ENCODE measurements around the gene PCLO. TPM values are rescaled to one million over a fixed set of nuclear protein-coding genes. Genes with fewer than 3 reads are reported as not detected.

Gene PCLO
- total RNA-seq, 1 experiment from 2014 or later = 3.0 TPM

DNA sequence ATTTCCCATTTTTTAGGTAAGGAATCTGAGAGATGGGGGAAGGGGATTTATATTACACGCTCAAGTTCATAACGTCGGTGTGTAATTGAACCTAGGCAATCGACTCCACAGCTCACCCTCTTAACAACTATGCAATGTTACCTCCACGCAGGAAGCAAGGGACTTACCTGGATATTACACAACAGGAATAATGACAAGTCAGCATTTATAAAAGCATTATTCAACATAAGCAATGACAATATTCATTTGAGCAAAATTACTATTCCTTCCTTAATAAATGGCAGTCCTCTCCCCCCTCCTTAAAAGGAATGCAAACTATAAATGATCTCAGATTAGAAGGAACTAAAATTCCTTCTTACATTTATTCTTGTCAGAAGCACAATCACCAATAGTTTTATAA is 104.0 kb downstream of the PCLO start:
- Mint-ChIP-seq H3K9me3 (no peaks in the 10 kb centered on the region), H3K27ac (no peak overlapping the region), H3K4me1 (no peaks in the 10 kb centered on the region), H3K27me3 (ENCODE audit: low read depth) (no peaks in the 10 kb centered on the region), H3K36me3 (no peaks in the 10 kb centered on the region), H3K4me3 (no peak overlapping the region)
- ChIA-PET POLR2A (no interaction called here), CTCF (no interaction called here)
- TF ChIP-seq OVOL2 (CRISPR knock-in tag; IDR thresholded peaks at IDR 0.05; ENCODE audit: borderline replicate concordance) = no peak
- TF ChIP-seq, protein P1, sequence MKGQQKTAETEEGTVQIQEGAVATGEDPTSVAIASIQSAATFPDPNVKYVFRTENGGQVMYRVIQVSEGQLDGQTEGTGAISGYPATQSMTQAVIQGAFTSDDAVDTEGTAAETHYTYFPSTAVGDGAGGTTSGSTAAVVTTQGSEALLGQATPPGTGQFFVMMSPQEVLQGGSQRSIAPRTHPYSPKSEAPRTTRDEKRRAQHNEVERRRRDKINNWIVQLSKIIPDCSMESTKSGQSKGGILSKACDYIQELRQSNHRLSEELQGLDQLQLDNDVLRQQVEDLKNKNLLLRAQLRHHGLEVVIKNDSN (CRISPR knock-in tag; IDR thresholded peaks at IDR 0.05) = no peak
- TF ChIP-seq, protein P2, sequence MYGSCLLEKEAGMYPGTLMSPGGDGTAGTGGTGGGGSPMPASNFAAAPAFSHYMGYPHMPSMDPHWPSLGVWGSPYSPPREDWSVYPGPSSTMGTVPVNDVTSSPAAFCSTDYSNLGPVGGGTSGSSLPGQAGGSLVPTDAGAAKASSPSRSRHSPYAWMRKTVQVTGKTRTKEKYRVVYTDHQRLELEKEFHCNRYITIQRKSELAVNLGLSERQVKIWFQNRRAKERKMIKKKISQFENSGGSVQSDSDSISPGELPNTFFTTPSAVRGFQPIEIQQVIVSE (CRISPR knock-in tag; IDR thresholded peaks at IDR 0.05; ENCODE audit: borderline replicate concordance) = no peak
- TF ChIP-seq, protein P3, sequence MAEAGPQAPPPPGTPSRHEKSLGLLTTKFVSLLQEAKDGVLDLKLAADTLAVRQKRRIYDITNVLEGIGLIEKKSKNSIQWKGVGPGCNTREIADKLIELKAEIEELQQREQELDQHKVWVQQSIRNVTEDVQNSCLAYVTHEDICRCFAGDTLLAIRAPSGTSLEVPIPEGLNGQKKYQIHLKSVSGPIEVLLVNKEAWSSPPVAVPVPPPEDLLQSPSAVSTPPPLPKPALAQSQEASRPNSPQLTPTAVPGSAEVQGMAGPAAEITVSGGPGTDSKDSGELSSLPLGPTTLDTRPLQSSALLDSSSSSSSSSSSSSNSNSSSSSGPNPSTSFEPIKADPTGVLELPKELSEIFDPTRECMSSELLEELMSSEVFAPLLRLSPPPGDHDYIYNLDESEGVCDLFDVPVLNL (CRISPR knock-in tag; IDR thresholded peaks at IDR 0.05; ENCODE audit: borderline replicate concordance, low read depth) = no peak
- TF ChIP-seq, protein P4, sequence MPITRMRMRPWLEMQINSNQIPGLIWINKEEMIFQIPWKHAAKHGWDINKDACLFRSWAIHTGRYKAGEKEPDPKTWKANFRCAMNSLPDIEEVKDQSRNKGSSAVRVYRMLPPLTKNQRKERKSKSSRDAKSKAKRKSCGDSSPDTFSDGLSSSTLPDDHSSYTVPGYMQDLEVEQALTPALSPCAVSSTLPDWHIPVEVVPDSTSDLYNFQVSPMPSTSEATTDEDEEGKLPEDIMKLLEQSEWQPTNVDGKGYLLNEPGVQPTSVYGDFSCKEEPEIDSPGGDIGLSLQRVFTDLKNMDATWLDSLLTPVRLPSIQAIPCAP (CRISPR knock-in tag; IDR thresholded peaks at IDR 0.05) = no peak
- no peak for ATAC-seq
- no peak for DNase-seq (ENCODE audit: low spot score)

DNA sequence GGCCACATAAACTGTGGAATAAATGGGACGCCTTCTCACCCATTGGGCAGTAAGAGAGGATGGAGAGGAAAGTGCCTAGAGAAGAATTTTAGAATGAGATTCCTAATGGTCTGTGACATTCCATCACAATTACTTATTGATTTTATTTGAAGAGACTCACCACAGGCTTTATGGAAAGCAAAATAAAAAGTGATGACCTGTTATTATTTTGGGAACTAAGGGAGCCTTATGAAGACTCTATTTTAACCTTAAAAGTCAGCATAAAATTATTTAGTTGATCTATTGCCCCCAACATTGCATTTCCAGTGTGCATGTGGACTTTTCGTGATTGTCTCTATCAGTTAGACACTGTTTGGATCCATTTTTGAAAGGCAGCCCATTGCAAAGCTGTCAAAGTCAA is 107.5 kb downstream of the PCLO start:
- ChIA-PET POLR2A (no interaction called here), CTCF (no interaction called here)
- Mint-ChIP-seq H3K36me3 (no peaks in the 10 kb centered on the region), H3K27me3 (ENCODE audit: low read depth) (no peaks in the 10 kb centered on the region), H3K4me3 (no peak overlapping the region), H3K27ac (no peak overlapping the region), H3K4me1 (no peaks in the 10 kb centered on the region), H3K9me3 (no peaks in the 10 kb centered on the region)
- TF ChIP-seq CBFB (CRISPR knock-in tag; IDR thresholded peaks at IDR 0.05; ENCODE audit: low read depth) = no peak
- no peak for DNase-seq (ENCODE audit: low spot score)
- ATAC-seq = no peak

DNA sequence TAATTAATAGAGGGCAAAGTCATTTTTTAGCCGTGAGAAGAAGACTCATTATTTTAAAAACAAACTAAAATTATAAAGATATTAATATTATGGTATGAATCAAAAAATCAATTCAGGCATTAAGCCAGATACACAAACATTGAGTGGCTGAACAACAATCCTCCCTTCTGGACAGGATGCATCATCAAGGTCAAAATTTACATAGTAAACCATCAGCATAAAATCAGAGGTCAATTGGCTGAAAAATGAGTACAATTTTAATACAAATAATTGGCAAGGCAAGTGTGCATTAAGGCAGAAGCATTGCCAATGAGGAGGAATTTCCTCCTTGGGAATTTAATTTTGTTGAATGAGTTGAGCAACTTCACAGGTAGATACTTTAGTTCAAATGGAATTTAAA is 108.2 kb downstream of the PCLO start:
- POLR2A ChIA-PET = no interaction called here
- Mint-ChIP-seq H3K36me3 (no peaks in the 10 kb centered on the region), H3K27me3 (ENCODE audit: low read depth) (no peaks in the 10 kb centered on the region), H3K4me3 (no peak overlapping the region), H3K27ac (no peak overlapping the region), H3K9me3 (no peaks in the 10 kb centered on the region), H3K4me1 (no peaks in the 10 kb centered on the region)
- no peak for DNase-seq (ENCODE audit: low spot score)
- no peak for ATAC-seq
- CTCF ChIA-PET = no interaction called here
- TF ChIP-seq, protein P5, sequence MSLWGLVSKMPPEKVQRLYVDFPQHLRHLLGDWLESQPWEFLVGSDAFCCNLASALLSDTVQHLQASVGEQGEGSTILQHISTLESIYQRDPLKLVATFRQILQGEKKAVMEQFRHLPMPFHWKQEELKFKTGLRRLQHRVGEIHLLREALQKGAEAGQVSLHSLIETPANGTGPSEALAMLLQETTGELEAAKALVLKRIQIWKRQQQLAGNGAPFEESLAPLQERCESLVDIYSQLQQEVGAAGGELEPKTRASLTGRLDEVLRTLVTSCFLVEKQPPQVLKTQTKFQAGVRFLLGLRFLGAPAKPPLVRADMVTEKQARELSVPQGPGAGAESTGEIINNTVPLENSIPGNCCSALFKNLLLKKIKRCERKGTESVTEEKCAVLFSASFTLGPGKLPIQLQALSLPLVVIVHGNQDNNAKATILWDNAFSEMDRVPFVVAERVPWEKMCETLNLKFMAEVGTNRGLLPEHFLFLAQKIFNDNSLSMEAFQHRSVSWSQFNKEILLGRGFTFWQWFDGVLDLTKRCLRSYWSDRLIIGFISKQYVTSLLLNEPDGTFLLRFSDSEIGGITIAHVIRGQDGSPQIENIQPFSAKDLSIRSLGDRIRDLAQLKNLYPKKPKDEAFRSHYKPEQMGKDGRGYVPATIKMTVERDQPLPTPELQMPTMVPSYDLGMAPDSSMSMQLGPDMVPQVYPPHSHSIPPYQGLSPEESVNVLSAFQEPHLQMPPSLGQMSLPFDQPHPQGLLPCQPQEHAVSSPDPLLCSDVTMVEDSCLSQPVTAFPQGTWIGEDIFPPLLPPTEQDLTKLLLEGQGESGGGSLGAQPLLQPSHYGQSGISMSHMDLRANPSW (CRISPR knock-in tag; conservative IDR thresholded peaks at IDR 0.05; ENCODE audit: low read depth) = no peak
- no peak for TF ChIP-seq ZNF423 (CRISPR knock-in tag; IDR thresholded peaks at IDR 0.05)
- TF ChIP-seq NFATC4 (CRISPR knock-in tag; IDR thresholded peaks at IDR 0.05) = no peak
- TF ChIP-seq, protein P6, sequence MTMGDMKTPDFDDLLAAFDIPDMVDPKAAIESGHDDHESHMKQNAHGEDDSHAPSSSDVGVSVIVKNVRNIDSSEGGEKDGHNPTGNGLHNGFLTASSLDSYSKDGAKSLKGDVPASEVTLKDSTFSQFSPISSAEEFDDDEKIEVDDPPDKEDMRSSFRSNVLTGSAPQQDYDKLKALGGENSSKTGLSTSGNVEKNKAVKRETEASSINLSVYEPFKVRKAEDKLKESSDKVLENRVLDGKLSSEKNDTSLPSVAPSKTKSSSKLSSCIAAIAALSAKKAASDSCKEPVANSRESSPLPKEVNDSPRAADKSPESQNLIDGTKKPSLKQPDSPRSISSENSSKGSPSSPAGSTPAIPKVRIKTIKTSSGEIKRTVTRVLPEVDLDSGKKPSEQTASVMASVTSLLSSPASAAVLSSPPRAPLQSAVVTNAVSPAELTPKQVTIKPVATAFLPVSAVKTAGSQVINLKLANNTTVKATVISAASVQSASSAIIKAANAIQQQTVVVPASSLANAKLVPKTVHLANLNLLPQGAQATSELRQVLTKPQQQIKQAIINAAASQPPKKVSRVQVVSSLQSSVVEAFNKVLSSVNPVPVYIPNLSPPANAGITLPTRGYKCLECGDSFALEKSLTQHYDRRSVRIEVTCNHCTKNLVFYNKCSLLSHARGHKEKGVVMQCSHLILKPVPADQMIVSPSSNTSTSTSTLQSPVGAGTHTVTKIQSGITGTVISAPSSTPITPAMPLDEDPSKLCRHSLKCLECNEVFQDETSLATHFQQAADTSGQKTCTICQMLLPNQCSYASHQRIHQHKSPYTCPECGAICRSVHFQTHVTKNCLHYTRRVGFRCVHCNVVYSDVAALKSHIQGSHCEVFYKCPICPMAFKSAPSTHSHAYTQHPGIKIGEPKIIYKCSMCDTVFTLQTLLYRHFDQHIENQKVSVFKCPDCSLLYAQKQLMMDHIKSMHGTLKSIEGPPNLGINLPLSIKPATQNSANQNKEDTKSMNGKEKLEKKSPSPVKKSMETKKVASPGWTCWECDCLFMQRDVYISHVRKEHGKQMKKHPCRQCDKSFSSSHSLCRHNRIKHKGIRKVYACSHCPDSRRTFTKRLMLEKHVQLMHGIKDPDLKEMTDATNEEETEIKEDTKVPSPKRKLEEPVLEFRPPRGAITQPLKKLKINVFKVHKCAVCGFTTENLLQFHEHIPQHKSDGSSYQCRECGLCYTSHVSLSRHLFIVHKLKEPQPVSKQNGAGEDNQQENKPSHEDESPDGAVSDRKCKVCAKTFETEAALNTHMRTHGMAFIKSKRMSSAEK (CRISPR knock-in tag; IDR thresholded peaks at IDR 0.05; ENCODE audit: borderline replicate concordance) = no peak
- TF ChIP-seq, protein P7, sequence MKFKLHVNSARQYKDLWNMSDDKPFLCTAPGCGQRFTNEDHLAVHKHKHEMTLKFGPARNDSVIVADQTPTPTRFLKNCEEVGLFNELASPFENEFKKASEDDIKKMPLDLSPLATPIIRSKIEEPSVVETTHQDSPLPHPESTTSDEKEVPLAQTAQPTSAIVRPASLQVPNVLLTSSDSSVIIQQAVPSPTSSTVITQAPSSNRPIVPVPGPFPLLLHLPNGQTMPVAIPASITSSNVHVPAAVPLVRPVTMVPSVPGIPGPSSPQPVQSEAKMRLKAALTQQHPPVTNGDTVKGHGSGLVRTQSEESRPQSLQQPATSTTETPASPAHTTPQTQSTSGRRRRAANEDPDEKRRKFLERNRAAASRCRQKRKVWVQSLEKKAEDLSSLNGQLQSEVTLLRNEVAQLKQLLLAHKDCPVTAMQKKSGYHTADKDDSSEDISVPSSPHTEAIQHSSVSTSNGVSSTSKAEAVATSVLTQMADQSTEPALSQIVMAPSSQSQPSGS (CRISPR knock-in tag; IDR thresholded peaks at IDR 0.05; ENCODE audit: borderline replicate concordance, low read depth) = no peak
- TF ChIP-seq, protein P8, sequence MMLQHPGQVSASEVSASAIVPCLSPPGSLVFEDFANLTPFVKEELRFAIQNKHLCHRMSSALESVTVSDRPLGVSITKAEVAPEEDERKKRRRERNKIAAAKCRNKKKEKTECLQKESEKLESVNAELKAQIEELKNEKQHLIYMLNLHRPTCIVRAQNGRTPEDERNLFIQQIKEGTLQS (CRISPR knock-in tag; conservative IDR thresholded peaks at IDR 0.05) = no peak
- TF ChIP-seq, protein P9, sequence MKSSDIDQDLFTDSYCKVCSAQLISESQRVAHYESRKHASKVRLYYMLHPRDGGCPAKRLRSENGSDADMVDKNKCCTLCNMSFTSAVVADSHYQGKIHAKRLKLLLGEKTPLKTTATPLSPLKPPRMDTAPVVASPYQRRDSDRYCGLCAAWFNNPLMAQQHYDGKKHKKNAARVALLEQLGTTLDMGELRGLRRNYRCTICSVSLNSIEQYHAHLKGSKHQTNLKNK (CRISPR knock-in tag; IDR thresholded peaks at IDR 0.05) = no peak
- no peak for TF ChIP-seq ATF1 (CRISPR knock-in tag; IDR thresholded peaks at IDR 0.05)
- TF ChIP-seq, protein P2 (CRISPR knock-in tag; IDR thresholded peaks at IDR 0.05; ENCODE audit: borderline replicate concordance) = no peak

All from WTC11 (cell line).